ENCODE data around the gene SCFD2. TPM values are rescaled to one million over a fixed set of nuclear protein-coding genes. Genes with fewer than 3 reads are reported as not detected.

Gene SCFD2
- total and polyA plus RNA-seq, 4 donors = 5.2 to 28.7 (median 16.4) TPM

- 96 to 98% methylated on average over 3 of the region's 3 CpGs for WGBS, 2 donors
- ATAC-seq (ENCODE audit: insufficient read depth, low FRiP score) = no peak
- peaks cover 0 to 6% (median 0%) of the 10 kb centered on the region in 5 donors for H3K4me1 ChIP-seq (ENCODE audit: control insufficient read depth in 5 of 5, insufficient read depth in 5 of 5, low read length in 5 of 5)
Observed at GRCh38 chr4:53313510-53313909, 52.4 kb downstream of the SCFD2 start.

GRCh38 chr4:53309321-53310040 lies 56.4 kb downstream of the SCFD2 start:
- 93 to 94% methylated on average over 4 of the region's 4 CpGs for WGBS, 2 donors
- no peaks in the 10 kb centered on the region for H3K9me3 ChIP-seq (ENCODE audit: control insufficient read depth in 4 of 4, insufficient read depth in 3 of 4, low read length in 3 of 4)
- TF ChIP-seq, protein P1, sequence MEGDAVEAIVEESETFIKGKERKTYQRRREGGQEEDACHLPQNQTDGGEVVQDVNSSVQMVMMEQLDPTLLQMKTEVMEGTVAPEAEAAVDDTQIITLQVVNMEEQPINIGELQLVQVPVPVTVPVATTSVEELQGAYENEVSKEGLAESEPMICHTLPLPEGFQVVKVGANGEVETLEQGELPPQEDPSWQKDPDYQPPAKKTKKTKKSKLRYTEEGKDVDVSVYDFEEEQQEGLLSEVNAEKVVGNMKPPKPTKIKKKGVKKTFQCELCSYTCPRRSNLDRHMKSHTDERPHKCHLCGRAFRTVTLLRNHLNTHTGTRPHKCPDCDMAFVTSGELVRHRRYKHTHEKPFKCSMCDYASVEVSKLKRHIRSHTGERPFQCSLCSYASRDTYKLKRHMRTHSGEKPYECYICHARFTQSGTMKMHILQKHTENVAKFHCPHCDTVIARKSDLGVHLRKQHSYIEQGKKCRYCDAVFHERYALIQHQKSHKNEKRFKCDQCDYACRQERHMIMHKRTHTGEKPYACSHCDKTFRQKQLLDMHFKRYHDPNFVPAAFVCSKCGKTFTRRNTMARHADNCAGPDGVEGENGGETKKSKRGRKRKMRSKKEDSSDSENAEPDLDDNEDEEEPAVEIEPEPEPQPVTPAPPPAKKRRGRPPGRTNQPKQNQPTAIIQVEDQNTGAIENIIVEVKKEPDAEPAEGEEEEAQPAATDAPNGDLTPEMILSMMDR (IDR thresholded peaks at IDR 0.05; ENCODE audit: control extremely low read depth, extremely low read depth) = no peak
- ATAC-seq (ENCODE audit: insufficient read depth, low FRiP score) (no peak), DNase-seq (no peak)
- no peak overlapping the region for H3K9ac ChIP-seq (ENCODE audit: insufficient read depth in 1 of 2, low read length in 2 of 2)
- H3K4me1 ChIP-seq (ENCODE audit: control insufficient read depth in 5 of 5, insufficient read depth in 5 of 5, low read length in 5 of 5) = peaks cover 0 to 2% (median 0%) of the 10 kb centered on the region in 5 donors
- H3K4me3 ChIP-seq = no peak overlapping the region
- no peak overlapping the region for H3K27ac ChIP-seq (ENCODE audit: low read depth in 1 of 2, low read length in 1 of 2)
- H3K36me3 ChIP-seq (ENCODE audit: control insufficient read depth in 4 of 4, insufficient read depth in 4 of 4, low read length in 4 of 4) = peaks cover 0 to 2% (median under 1%) of the 10 kb centered on the region in 4 donors
- no peaks in the 10 kb centered on the region for H3K27me3 ChIP-seq (ENCODE audit: control insufficient read depth in 3 of 3, insufficient read depth in 3 of 3, low read length in 2 of 3)

More at GRCh38 chr4:53313510-53313909, 52.4 kb downstream of the SCFD2 start:
- peak; percentile 48 to 79 (median 77) for DNase-seq
- H3K4me3 ChIP-seq = no peak overlapping the region
- no peaks in the 10 kb centered on the region for H3K27me3 ChIP-seq (ENCODE audit: control insufficient read depth in 3 of 3, insufficient read depth in 3 of 3, low read length in 2 of 3)
- TF ChIP-seq, protein P1 (IDR thresholded peaks at IDR 0.05; ENCODE audit: control extremely low read depth, extremely low read depth) = no peak
- H3K9me3 ChIP-seq (ENCODE audit: control insufficient read depth in 4 of 4, insufficient read depth in 3 of 4, low read length in 3 of 4) = no peaks in the 10 kb centered on the region
- no peak overlapping the region for H3K9ac ChIP-seq (ENCODE audit: insufficient read depth in 1 of 2, low read length in 2 of 2)
- no peaks in the 10 kb centered on the region for H3K36me3 ChIP-seq (ENCODE audit: control insufficient read depth in 4 of 4, insufficient read depth in 4 of 4, low read length in 4 of 4)
- H3K27ac ChIP-seq (ENCODE audit: low read depth in 1 of 2, low read length in 1 of 2) = no peak overlapping the region

GRCh38 chr4:53307819-53308780 lies 57.8 kb downstream of the SCFD2 start:
- Histone ChIP-seq H3K4me3 (no peak overlapping the region), H3K9me3 (ENCODE audit: control insufficient read depth in 4 of 4, insufficient read depth in 3 of 4, low read length in 3 of 4) (no peaks in the 10 kb centered on the region), H3K9ac (ENCODE audit: insufficient read depth in 1 of 2, low read length in 2 of 2) (no peak overlapping the region), H3K4me1 (ENCODE audit: control insufficient read depth in 5 of 5, insufficient read depth in 5 of 5, low read length in 5 of 5) (peaks cover 0 to 2% (median 0%) of the 10 kb centered on the region in 5 donors), H3K27ac (ENCODE audit: low read depth in 1 of 2, low read length in 1 of 2) (no peak overlapping the region), H3K36me3 (ENCODE audit: control insufficient read depth in 4 of 4, insufficient read depth in 4 of 4, low read length in 4 of 4) (peaks cover 0 to 2% (median under 1%) of the 10 kb centered on the region in 4 donors), H3K27me3 (ENCODE audit: control insufficient read depth in 3 of 3, insufficient read depth in 3 of 3, low read length in 2 of 3) (no peaks in the 10 kb centered on the region)
- ATAC-seq (ENCODE audit: insufficient read depth, low FRiP score) = no peak
- 38 to 57% methylated on average over 4 of the region's 4 CpGs for WGBS, 2 donors
- no peak for DNase-seq
- TF ChIP-seq, protein P1 (IDR thresholded peaks at IDR 0.05; ENCODE audit: control extremely low read depth, extremely low read depth) = no peak

Data from lung (tissue), 12 donors.